ENCODE results near the gene GRIK4.

Gene GRIK4

GRCh38 chr11:120548682-120549209, 37.2 kb downstream of the GRIK4 start:
- no peak for DNase-seq

DNA sequence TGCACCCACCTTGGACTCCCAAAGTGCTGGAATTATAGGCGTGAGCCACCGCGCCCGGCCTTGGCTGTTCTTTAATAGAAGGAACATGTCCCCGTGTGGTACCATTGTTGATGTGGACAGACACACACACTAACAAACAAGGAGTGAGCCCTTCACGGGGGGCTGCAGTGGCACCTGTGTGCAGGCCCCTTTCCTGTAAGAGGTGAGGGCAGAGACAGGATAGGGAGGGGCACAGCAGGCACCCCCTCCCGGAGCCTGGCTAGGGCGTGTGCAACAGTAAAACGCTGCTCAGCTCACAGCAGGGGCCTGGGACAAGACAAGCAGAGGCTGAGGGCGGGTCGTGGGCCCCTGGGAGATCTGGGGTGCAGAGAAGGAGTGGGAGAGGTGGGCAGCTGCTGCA, 37.8 kb downstream of the GRIK4 start:
- DNase-seq = no peak

DNA sequence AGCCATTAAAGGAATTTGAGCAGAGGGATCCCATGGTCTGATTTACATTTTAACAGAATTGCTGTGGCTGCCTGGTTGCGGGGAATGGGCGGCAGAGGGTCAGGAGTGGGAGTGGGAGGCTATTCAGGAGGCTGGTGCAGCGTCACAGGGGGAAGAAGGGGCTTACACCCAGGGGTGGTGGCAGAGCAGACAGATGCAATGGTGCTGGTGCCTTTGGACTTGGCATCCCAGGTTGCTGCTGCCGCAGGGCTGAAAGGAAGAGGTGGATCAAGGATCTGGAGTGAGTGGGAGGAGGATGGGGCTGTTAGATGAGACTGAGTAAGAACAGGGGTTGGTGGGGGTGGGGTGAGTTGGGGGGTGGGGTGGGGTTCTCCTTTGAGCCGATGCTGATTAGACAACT, 38.5 kb downstream of the GRIK4 start:
- no peak for DNase-seq

GRCh38 chr11:120551191-120551590, 39.6 kb downstream of the GRIK4 start:
- DNase-seq = no peak

- no peak for DNase-seq
Observed at GRCh38 chr11:120554766-120555432, 43.4 kb downstream of the GRIK4 start.

- no peak for DNase-seq
Observed at GRCh38 chr11:120555433-120555773, 43.9 kb downstream of the GRIK4 start.

GRCh38 chr11:120556797-120557196, 45.2 kb downstream of the GRIK4 start:
- DNase-seq = no peak

DNA sequence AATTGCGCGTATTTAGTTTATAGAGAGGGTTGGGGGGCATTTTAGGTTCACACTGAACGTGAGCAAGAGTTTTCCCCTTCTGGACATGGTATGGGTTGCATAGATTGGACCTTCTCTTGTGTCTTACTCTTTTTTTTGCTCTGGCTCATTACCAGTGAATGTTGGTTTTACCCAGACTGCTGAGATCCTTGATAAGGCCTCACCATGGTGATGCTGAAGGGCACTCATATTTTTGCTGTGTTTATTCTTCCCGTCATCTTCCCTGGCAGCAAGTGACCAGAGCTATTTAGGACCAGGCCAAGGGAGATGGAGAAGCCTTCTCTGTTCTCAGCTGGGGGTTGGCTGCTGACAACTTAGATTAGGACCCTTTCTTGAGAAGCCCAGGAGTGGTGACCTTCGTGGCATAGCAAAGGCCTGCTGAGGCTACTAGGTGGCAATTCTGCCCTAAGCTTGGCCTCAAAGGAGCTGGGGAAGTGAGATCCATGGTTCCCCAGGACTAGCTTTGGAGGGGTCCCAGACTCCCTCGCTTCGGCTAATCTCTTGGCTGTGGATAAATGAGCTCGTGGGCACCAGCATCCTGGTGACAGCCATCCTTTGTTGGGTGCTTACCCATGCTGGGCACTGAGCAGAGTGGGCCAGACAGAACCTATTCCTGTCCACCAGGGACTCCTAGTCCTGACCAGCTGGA, 47.3 kb downstream of the GRIK4 start:
- DNase-seq = no peak

- DNase-seq = no peak
Observed at GRCh38 chr11:120561286-120561685, 49.7 kb downstream of the GRIK4 start.

- no peak for DNase-seq
Observed at GRCh38 chr11:120562806-120563425, 51.4 kb downstream of the GRIK4 start.

DNA sequence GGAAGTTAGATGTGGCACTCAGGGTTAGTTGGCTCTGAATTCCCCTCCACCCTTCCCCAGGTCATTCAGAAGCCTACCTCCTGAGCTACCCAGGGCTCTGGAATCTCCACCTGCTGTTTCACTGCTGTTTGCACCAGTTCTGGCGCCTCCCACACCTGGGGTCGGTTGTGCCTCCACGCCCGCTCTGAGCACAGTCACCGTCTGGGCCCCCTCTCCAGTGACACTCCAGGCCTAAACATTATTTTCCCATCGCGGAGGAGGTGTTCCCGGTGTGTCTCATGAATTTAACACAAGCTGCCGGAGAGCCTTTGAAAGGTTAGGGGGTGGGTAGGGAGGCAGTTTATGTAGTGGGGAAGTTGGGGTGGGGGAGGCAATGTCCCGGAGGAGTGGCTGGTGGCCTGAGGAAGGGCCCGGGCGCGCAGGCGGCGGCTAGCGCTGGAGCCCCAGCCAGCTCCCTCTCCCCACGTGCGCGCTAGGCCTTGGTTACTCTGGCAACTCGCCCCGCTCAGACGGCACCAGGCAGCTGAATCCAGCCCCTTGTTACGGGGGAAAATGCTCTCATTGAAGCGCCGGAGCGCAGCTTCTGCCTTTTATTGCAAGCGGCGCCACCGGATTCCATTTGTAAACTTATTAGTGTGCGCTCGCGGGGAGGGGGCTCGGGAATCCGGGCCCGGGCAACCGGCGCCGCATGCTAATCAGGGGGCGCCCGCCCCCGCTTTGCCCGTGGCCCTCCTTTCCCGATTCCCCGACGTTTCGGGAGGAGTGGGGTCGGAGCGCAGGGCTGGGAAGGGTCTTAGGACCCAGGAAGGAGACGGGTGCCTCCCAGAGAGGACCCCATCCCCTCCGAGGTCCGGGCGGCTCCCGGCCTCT, 52.4 kb downstream of the GRIK4 start:
- DNase-seq = peak; percentile 14 to 21

- DNase-seq = peak in 1 of 2 experiments; percentile 13
Observed at GRCh38 chr11:120564573-120565311, 53.2 kb downstream of the GRIK4 start.

DNA sequence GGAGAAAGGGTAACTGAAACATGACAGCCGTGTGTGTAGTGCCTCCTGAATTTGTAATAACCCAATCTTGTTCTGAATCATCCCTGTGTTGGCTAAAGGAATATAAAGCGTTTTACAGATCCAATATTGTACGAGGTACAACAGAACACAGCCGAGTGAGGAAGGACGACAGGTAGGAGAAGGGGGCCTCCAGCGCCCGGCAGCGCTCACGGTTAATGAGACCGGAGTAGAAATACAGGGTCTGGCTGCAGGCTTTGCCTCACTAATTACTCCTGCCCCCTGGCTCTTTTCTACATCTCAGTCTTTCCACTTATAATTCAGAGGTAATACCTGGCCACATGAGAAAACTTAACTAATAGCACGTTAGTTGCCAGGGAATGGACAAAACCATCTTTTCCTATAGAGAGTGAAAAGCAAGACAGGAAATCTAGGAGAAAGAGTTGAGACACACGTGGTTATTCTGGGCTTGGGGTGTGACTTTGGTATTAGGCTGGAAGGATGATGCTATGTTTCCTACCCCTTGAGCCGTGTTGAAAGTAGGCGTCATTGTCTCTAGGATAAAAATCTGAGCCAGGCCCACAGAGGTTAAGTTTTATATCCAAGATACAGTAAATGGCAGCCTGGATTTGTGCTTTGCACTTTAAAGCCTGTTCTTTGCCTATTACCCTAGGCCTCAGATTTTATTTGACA, 54.1 kb downstream of the GRIK4 start:
- DNase-seq = no peak

GRCh38 chr11:120566176-120566575, 54.6 kb downstream of the GRIK4 start:
- no peak for DNase-seq

GRCh38 chr11:120568572-120569307, 57.2 kb downstream of the GRIK4 start:
- DNase-seq = no peak

GRCh38 chr11:120569861-120570260, 58.3 kb downstream of the GRIK4 start:
- DNase-seq = no peak

GRCh38 chr11:120571476-120571875, 59.9 kb downstream of the GRIK4 start:
- DNase-seq = no peak

DNA sequence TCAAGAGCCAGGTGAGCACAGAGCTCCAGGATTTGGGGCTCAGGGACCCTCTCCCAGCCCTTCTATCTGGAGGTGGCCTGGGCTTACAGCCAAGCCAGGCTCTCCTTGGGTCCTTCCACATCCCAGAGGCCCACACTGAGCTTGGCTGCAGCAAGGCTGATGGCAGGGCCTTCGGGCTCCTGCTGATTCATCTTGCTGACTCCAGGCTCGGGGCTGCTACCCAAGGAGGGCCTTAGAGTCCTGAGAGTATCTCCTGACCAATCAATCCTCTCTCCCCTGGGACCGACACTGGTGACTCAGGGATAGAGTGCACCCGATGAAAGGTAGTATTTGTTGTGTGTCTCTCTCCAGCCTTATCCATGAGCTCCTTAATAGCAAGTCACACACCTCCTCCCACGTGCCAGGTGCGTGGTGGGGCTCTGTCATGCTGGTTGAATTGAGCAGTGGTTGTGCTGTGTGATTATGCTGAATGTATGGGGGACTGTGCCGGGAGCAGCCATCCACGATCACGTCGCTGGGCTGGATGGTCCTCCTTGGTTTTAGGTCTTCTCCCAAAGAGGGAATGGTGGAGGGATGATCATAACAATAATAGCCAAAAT, 62.3 kb downstream of the GRIK4 start:
- no peak for DNase-seq

- DNase-seq = no peak
Observed at GRCh38 chr11:120574876-120575275, 63.3 kb downstream of the GRIK4 start.

DNA sequence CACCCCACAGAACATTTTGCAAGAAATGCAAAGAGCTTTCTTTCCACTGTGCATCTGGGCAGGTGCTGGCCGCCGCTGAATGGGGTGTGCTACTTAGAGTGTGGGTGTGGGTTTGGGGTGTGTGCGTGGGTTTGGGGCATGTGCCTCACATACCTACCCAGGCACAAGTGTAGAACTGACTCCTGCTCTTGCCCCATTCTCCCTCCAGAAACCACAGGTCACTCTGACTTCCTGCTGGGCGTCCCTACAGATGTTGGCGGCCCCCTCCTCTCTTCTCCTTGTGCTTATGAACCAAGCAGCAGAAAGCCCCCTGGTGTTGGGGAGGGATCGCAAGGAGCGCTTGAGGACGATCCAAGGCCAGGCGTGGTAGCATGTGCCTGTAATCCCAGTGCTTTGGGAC, 63.9 kb downstream of the GRIK4 start:
- no peak for DNase-seq

DNA sequence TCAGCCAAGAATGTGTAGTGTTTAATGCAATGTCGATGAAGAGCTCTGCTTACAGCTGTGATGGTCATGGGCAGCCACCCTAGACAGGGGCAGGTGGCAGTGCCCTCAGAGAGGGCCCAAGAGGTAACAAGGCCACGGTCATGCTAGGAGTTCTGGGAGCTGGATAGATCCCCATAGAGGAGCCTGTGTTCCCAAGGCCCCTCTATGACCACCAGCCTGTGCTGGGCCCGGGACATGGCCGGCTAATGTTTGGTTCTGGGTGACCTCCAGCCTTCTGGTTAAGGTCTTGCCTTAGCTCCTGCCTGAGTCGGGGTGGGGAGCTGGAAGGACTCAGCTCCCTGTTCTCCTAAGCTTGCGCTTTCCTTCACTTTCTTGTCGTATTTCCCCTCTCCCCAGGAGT, 65.1 kb downstream of the GRIK4 start:
- no peak for DNase-seq

Data from NCI-H1930 (cell line).